ENCODE measurements around the gene ARHGDIA. TPM values are rescaled to one million over a fixed set of nuclear protein-coding genes. Genes with fewer than 3 reads are reported as not detected.

ARHGDIA gene
- total RNA-seq, 1 experiment from 2014 or later = 667 TPM

DNA sequence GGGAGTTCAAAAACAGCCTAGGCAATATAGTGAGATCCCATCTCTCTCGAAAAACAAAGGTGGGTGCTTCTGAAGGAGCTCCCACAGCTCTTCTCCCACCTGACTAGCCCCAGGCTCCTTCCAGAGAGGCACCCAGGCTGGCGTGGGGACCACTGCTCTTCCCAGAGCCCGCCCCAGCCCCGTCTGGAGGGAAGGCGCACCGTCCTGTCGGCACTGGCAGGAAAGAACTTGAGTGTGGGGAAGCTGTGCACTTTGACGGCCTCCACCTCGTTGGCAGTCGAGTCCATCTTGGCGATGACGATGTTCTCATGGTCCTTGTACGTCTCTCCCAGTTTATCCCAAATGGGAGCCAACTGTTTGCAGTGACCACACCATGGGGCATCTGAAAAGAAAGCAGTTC is 25.8 kb downstream of the ARHGDIA start:
- H3K9me3 ChIP-seq (ENCODE audit: low read depth, low read length, poor library complexity, severe bottlenecking) = no peaks in the 10 kb centered on the region
- TF ChIP-seq, protein P1, sequence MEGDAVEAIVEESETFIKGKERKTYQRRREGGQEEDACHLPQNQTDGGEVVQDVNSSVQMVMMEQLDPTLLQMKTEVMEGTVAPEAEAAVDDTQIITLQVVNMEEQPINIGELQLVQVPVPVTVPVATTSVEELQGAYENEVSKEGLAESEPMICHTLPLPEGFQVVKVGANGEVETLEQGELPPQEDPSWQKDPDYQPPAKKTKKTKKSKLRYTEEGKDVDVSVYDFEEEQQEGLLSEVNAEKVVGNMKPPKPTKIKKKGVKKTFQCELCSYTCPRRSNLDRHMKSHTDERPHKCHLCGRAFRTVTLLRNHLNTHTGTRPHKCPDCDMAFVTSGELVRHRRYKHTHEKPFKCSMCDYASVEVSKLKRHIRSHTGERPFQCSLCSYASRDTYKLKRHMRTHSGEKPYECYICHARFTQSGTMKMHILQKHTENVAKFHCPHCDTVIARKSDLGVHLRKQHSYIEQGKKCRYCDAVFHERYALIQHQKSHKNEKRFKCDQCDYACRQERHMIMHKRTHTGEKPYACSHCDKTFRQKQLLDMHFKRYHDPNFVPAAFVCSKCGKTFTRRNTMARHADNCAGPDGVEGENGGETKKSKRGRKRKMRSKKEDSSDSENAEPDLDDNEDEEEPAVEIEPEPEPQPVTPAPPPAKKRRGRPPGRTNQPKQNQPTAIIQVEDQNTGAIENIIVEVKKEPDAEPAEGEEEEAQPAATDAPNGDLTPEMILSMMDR (conservative IDR thresholded peaks at IDR 0.05; ENCODE audit: low read depth, low read length) = no peak
- no peak for TF ChIP-seq EZH2 (IDR thresholded peaks at IDR 0.05; ENCODE audit: borderline replicate concordance, low read depth, low read length, poor library complexity, severe bottlenecking)
- no TSS peak for BruUV-seq (replicated peaks)
- CTCF ChIA-PET = no interaction called here
- no peaks in the 10 kb centered on the region for H3K4me1 ChIP-seq (ENCODE audit: insufficient read depth, low read length, poor library complexity, severe bottlenecking)
- H3K27ac ChIP-seq (ENCODE audit: low read depth, low read length, poor library complexity, severe bottlenecking) = no peak overlapping the region
- H3K27me3 ChIP-seq (replicated peaks; ENCODE audit: insufficient read depth, low read depth, low read length, poor library complexity) = no peaks in the 10 kb centered on the region
- H3K36me3 ChIP-seq (ENCODE audit: insufficient read depth, low read length, poor library complexity, severe bottlenecking) = peaks cover 63% of the 10 kb centered on the region
- DNase-seq (ENCODE audit: low spot score) = no peak
- no peak overlapping the region for H3K4me3 ChIP-seq (ENCODE audit: low read depth, low read length, poor library complexity, severe bottlenecking)
- POLR2A ChIA-PET (ENCODE audit: low non-redundant PET) = no interaction called here
- intact Hi-C loops (cut with micrococcal nuclease; ENCODE audit: unreplicated experiment) = no loop called here

DNA sequence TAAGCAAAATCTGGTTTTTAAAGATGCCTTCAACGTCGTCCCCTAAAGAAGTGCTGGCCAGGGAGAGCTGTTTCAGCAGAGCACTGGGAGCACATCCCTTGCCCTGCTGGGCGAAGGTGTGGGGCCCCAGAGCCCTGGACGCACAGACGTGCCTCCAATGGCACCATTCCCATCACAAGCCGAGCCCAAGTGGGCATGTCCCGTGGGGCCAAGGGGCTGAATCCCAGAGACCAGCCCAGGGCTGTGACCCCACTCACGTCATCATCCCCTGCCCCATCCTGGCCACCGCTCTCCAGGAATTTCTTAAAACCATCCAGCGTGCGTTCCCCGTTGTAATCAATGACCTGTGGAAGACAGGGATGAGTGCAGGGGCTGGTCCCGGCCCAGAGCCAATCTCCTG is 26.2 kb downstream of the ARHGDIA start:
- Histone ChIP-seq H3K36me3 (ENCODE audit: insufficient read depth, low read length, poor library complexity, severe bottlenecking) (peaks cover 63% of the 10 kb centered on the region), H3K27ac (ENCODE audit: low read depth, low read length, poor library complexity, severe bottlenecking) (no peak overlapping the region), H3K9me3 (ENCODE audit: low read depth, low read length, poor library complexity, severe bottlenecking) (no peaks in the 10 kb centered on the region), H3K4me1 (ENCODE audit: insufficient read depth, low read length, poor library complexity, severe bottlenecking) (no peaks in the 10 kb centered on the region), H3K4me3 (ENCODE audit: low read depth, low read length, poor library complexity, severe bottlenecking) (no peak overlapping the region), H3K27me3 (replicated peaks; ENCODE audit: insufficient read depth, low read depth, low read length, poor library complexity) (no peaks in the 10 kb centered on the region)
- intact Hi-C loops (cut with micrococcal nuclease; ENCODE audit: unreplicated experiment) = no loop called here
- ChIA-PET POLR2A (ENCODE audit: low non-redundant PET) (no interaction called here), CTCF (no interaction called here)
- no peak for DNase-seq (ENCODE audit: low spot score)
- no TSS peak for BruUV-seq (replicated peaks)
- TF ChIP-seq EZH2 (IDR thresholded peaks at IDR 0.05; ENCODE audit: borderline replicate concordance, low read depth, low read length, poor library complexity, severe bottlenecking) = no peak
- TF ChIP-seq, protein P1 (conservative IDR thresholded peaks at IDR 0.05; ENCODE audit: low read depth, low read length) = no peak

DNA sequence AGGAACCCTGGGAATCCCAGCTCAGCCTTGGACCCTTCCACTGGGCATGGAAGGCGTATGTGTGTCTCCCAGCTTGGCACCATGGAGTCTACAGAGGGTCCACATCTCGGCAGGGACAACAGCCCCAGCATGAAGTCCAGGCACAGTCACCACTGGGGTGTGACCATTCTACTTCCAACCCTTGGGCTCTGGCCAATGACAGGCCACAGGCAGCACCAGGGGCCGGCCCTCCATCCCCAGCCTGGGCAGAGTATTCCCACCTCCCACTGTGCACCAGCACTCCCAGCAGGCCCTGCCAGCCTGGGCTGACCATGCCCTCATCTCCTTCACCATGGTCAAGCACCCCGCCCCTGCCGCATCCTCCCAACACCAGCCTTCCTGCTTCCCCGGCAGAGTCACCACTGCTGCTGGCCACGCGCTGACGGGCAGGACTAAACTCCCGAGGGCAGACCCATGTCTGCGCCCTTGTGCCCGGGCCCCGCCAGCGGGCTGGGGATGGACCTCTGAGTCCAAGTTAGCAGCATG is 26.7 kb downstream of the ARHGDIA start:
- ChIA-PET POLR2A (ENCODE audit: low non-redundant PET) (no interaction called here), CTCF (no interaction called here)
- no TSS peak for BruUV-seq (replicated peaks)
- Histone ChIP-seq H3K27me3 (replicated peaks; ENCODE audit: insufficient read depth, low read depth, low read length, poor library complexity) (no peaks in the 10 kb centered on the region), H3K9me3 (ENCODE audit: low read depth, low read length, poor library complexity, severe bottlenecking) (no peaks in the 10 kb centered on the region), H3K27ac (ENCODE audit: low read depth, low read length, poor library complexity, severe bottlenecking) (no peak overlapping the region), H3K36me3 (ENCODE audit: insufficient read depth, low read length, poor library complexity, severe bottlenecking) (peaks cover 61% of the 10 kb centered on the region), H3K4me1 (ENCODE audit: insufficient read depth, low read length, poor library complexity, severe bottlenecking) (no peaks in the 10 kb centered on the region), H3K4me3 (ENCODE audit: low read depth, low read length, poor library complexity, severe bottlenecking) (no peak overlapping the region)
- DNase-seq (ENCODE audit: low spot score) = no peak
- intact Hi-C loops (cut with micrococcal nuclease; ENCODE audit: unreplicated experiment) = no loop called here
- TF ChIP-seq, protein P1 (conservative IDR thresholded peaks at IDR 0.05; ENCODE audit: low read depth, low read length) = no peak
- TF ChIP-seq EZH2 (IDR thresholded peaks at IDR 0.05; ENCODE audit: borderline replicate concordance, low read depth, low read length, poor library complexity, severe bottlenecking) = no peak

Measured in A673 (cell line).